Prostate gland (tissue), 2 donors: ENCODE data around the gene GPR84.

ENCODE experiments used
- POLR2A ChIP-seq: fragments of 450-650 bp; IDR thresholded peaks from one replicate; pipeline ENCODE4 v1.6.1; 2016; ENCODE audit warnings: antibody characterized with exemption, mild to moderate bottlenecking
- POLR2AphosphoS5 ChIP-seq: sonication (generic); formaldehyde crosslinking; IDR thresholded peaks from one replicate; pipeline ENCODE4 v1.6.1; 2017; ENCODE audit warnings: antibody characterized with exemption
- TF ChIP-seq, protein P1 (sequence below), 4 experiments: fragments of 200-600 bp in 2 of 4; fragments of 450-650 bp in 2 of 4; sonication (generic) in 2 of 4; IDR thresholded peaks; 1 replicate in 3 of 4; 2 replicates in 1 of 4; pipeline ENCODE4 v1.5.1; 2016 to 2019; ENCODE audit warnings: antibody characterized with exemption in 4 of 4, mild to moderate bottlenecking in 2 of 4, moderate library complexity in 2 of 4

DNA sequence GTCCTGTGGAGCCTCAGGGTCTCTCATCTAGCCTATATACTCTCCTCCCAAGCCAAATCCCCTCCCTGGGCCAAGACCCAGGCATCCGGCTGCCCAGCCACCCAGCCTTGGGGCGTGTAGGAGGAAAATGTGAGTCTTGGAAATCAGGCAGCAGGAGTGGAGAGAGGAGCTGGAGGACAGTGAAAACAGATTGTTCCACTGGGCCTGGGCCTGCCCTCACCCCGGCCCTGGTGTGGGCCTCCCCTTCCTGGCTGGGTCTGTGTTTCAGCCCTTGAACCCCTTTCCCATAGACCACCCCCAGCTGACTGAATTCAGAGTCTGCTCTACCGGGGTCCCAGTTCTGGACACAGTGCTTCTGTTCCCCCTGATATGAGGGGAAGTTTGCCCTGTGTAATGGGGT lies 48.1 kb upstream of the GPR84 start:
- TF ChIP-seq, protein P1, sequence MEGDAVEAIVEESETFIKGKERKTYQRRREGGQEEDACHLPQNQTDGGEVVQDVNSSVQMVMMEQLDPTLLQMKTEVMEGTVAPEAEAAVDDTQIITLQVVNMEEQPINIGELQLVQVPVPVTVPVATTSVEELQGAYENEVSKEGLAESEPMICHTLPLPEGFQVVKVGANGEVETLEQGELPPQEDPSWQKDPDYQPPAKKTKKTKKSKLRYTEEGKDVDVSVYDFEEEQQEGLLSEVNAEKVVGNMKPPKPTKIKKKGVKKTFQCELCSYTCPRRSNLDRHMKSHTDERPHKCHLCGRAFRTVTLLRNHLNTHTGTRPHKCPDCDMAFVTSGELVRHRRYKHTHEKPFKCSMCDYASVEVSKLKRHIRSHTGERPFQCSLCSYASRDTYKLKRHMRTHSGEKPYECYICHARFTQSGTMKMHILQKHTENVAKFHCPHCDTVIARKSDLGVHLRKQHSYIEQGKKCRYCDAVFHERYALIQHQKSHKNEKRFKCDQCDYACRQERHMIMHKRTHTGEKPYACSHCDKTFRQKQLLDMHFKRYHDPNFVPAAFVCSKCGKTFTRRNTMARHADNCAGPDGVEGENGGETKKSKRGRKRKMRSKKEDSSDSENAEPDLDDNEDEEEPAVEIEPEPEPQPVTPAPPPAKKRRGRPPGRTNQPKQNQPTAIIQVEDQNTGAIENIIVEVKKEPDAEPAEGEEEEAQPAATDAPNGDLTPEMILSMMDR (IDR thresholded peaks at IDR 0.05), result no peak
- no peak for TF ChIP-seq POLR2A
- no peak for TF ChIP-seq POLR2AphosphoS5
